NB4 (cell line): ENCODE results near the gene CEBPE.

Source experiments
- CTCF ChIP-seq: IDR thresholded peaks from one replicate; pipeline ENCODE4 v1.5.1; 2012; ENCODE audit warnings: low read depth, low read length
- MAX ChIP-seq: IDR thresholded peaks from 2 replicates; pipeline ENCODE4 v1.6.1; 2011; ENCODE audit warnings: low read depth, low read length

GRCh38 chr14:23109769-23110168, 9.3 kb downstream of the CEBPE start:
- TF ChIP-seq CTCF (no peak), MAX (no peak)
